DND-41 (cell line): ENCODE measurements around the gene LRRC23.

Source experiments
- CTCF ChIP-seq: IDR thresholded peaks from 2 replicates; pipeline ENCODE4 v1.5.1; 2012; ENCODE audit warnings: borderline replicate concordance, low read length, moderate library complexity, mild to moderate bottlenecking; ENCODE audit not compliant: poor library complexity, severe bottlenecking; ENCODE audit errors: extremely low read depth
- EZH2 ChIP-seq: IDR thresholded peaks from 3 replicates; pipeline ENCODE4 v1.6.1; 2012; ENCODE audit warnings: borderline replicate concordance, low read depth, mild to moderate bottlenecking, moderate library complexity, low read length, inconsistent platforms; ENCODE audit not compliant: severe bottlenecking

GRCh38 chr12:6943722-6944380, 39.2 kb downstream of the LRRC23 start, which contains the start of the genes C12orf57 and RNU7-1:
- TF ChIP-seq EZH2, result no peak
- no peak for TF ChIP-seq CTCF
